Suprapubic skin (tissue), 3 donors: ENCODE results near the gene AP5B1.

Experiments used
- CTCF ChIP-seq, 2 donors: fragments of 200-600 bp in 1 of 2; fragments of 450-650 bp in 1 of 2; sonication (generic) in 1 of 2; IDR thresholded peaks; one replicate each; pipeline ENCODE4 v1.5.1; 2016 to 2019; ENCODE audit warnings: antibody characterized with exemption in 2 of 2, mild to moderate bottlenecking in 1 of 2, moderate library complexity in 1 of 2
- EP300 ChIP-seq: sonication (generic); formaldehyde crosslinking; IDR thresholded peaks from one replicate; pipeline ENCODE4 v1.6.1; 2017; ENCODE audit warnings: antibody characterized with exemption

- TF ChIP-seq CTCF (IDR thresholded peaks at IDR 0.05) (no peak), EP300 (no peak)
Measured at GRCh38 chr11:65797711-65798110, 16.9 kb upstream of the AP5B1 start.
